B cell (primary cell): ENCODE results near the gene CEP89. TPM values are rescaled to one million over a fixed set of nuclear protein-coding genes. Genes with fewer than 3 reads are reported as not detected.

ENCODE experiments used
- ATAC-seq: fragments of 200-7000 bp; cut with Tn5 transposase; one replicate; pipeline ENCODE4 v1.10.0; 2021; ENCODE audit warnings: low read depth, mild to moderate bottlenecking, moderate number of reproducible peaks, moderate library complexity
- CTCF ChIA-PET: fragments of 350-600 bp; sonication (Branson Sonifier 250); formaldehyde crosslinking; loops from one replicate; lab custom pipeline; 2021; ENCODE audit warnings: antibody characterized with exemption, inconsistent platforms; lab: Charles Lee
- POLR2A ChIA-PET: fragments of 350-600 bp; sonication (Branson Sonifier 250); formaldehyde crosslinking; loops from one replicate; lab custom pipeline; 2021; ENCODE audit warnings: antibody characterized with exemption; lab: Charles Lee
- DNase-seq: peaks from one replicate; pipeline ENCODE4 v3.0.0; 2013
- H2AFZ ChIP-seq: 2 replicates; pipeline ENCODE4 v1.6.1; 2012; ENCODE audit warnings: mild to moderate bottlenecking, low read depth, low read length; ENCODE audit not compliant: insufficient read depth, poor library complexity, severe bottlenecking
- H3K27ac ChIP-seq, 2 donors: 1 replicate in 1 of 2; 2 replicates in 1 of 2; pipeline ENCODE4 v1.5.1; 2012 to 2013; ENCODE audit warnings: low read length in 2 of 2, mild to moderate bottlenecking in 2 of 2, moderate library complexity in 1 of 2
- H3K27me3 ChIP-seq, 4 experiments: fragments of 200-600 bp in 1 of 4; sonication (generic) in 1 of 4; replicated peaks in 1 of 4; 1 replicate in 2 of 4; 2 replicates in 2 of 4; pipeline versions ENCODE4 v1.6.1 to v1.7.0; 2013 to 2016; ENCODE audit warnings: low read length in 3 of 4, mild to moderate bottlenecking in 2 of 4, mixed read lengths in 1 of 4, moderate library complexity in 1 of 4; ENCODE audit not compliant: insufficient read depth in 4 of 4, control insufficient read depth in 3 of 4; ENCODE audit errors: control extremely low read depth in 1 of 4
- H3K36me3 ChIP-seq, 2 experiments: replicated peaks in 1 of 2; 1 replicate in 1 of 2; 2 replicates in 1 of 2; pipeline versions ENCODE4 v1.6.1 to v1.7.1; 2013; ENCODE audit warnings: low read length in 1 of 2; ENCODE audit not compliant: insufficient read depth in 2 of 2, control insufficient read depth in 1 of 2; ENCODE audit errors: control extremely low read depth in 1 of 2, extremely low read depth in 1 of 2
- H3K4me1 ChIP-seq, 2 donors: fragments of 200-600 bp in 1 of 2; sonication (generic) in 1 of 2; 1 replicate in 1 of 2; 2 replicates in 1 of 2; pipeline versions ENCODE4 v1.5.1 to v1.6.1; 2013 to 2017; ENCODE audit warnings: low read length in 2 of 2; ENCODE audit not compliant: control insufficient read depth in 2 of 2, insufficient read depth in 2 of 2
- H3K4me2 ChIP-seq: replicated peaks from 2 replicates; pipeline ENCODE3; 2012; ENCODE audit warnings: mild to moderate bottlenecking, low read depth, low read length; ENCODE audit not compliant: poor library complexity, severe bottlenecking
- H3K4me3 ChIP-seq, 5 experiments: fragments of 200-600 bp in 1 of 5; sonication (generic) in 1 of 5; 1 replicate in 3 of 5; 2 replicates in 2 of 5; pipeline versions ENCODE4 v1.5.1 to v1.7.0; 2011 to 2016; ENCODE audit warnings: low read length in 4 of 5, mild to moderate bottlenecking in 4 of 5, low read depth in 2 of 5, control low read depth in 1 of 5, moderate library complexity in 1 of 5; ENCODE audit not compliant: insufficient read depth in 1 of 5; ENCODE audit errors: control extremely low read depth in 1 of 5, extremely low read depth in 1 of 5
- H3K79me2 ChIP-seq: fragments of 200-600 bp; sonication (generic); one replicate; pipeline ENCODE4 v1.6.0; 2016; ENCODE audit warnings: low read length; ENCODE audit not compliant: control insufficient read depth, insufficient read depth
- H3K9ac ChIP-seq: fragments of 200-600 bp; sonication (generic); 2 replicates; pipeline ENCODE4 v1.6.1; 2017; ENCODE audit warnings: mild to moderate bottlenecking, low read length, moderate library complexity
- H3K9me3 ChIP-seq, 3 donors: one replicate each; pipeline versions ENCODE4 v1.6.1 to v1.7.1; 2013; ENCODE audit warnings: low read length in 2 of 3; ENCODE audit not compliant: control insufficient read depth in 2 of 3, insufficient read depth in 1 of 3; ENCODE audit errors: control extremely low read depth in 1 of 3
- H4K20me1 ChIP-seq: 2 replicates; pipeline ENCODE4 v1.6.0; 2012; ENCODE audit warnings: mild to moderate bottlenecking, low read length; ENCODE audit not compliant: insufficient read depth, control insufficient read depth, poor library complexity, severe bottlenecking
- H3K27ac Mint-ChIP-seq: one replicate; pipeline ENCODE4 v1.8.0; 2021; ENCODE audit warnings: mixed read lengths
- H3K27me3 Mint-ChIP-seq: one replicate; pipeline ENCODE4 v1.8.0; 2021; ENCODE audit warnings: mixed read lengths
- H3K4me1 Mint-ChIP-seq: one replicate; pipeline ENCODE4 v1.8.0; 2021; ENCODE audit warnings: mixed read lengths
- H3K4me3 Mint-ChIP-seq: one replicate; pipeline ENCODE4 v1.8.0; 2021; ENCODE audit warnings: mixed read lengths
- H3K9me3 Mint-ChIP-seq: one replicate; pipeline ENCODE4 v1.8.0; 2022; ENCODE audit warnings: mixed read lengths; ENCODE audit not compliant: insufficient read depth
- EZH2 ChIP-seq: IDR thresholded peaks from 2 replicates; pipeline ENCODE4 v1.6.1; 2012; ENCODE audit warnings: borderline replicate concordance, low read depth, mild to moderate bottlenecking, moderate library complexity, low read length; ENCODE audit not compliant: insufficient read depth, poor library complexity, severe bottlenecking
- WGBS: methylation state at CpG from one replicate; pipeline ENCODE4 v1.1.5; 2013; ENCODE audit warnings: missing lambda C conversion rate; ENCODE audit not compliant: insufficient coverage; 5-methylcytosine and 5-hydroxymethylcytosine counted together
- intact Hi-C: fragments of 100-400 bp; cut with micrococcal nuclease; formaldehyde crosslinking; loops from one replicate; pipeline ENCODE4 v1.10.0; 2022
- polyA plus RNA-seq: library from polyadenylated mRNA; depleted of rRNA; stranded (reverse); fragments of >200 nt; gene quantifications from 2 replicates; pipeline ENCODE4 v1.2.3, GENCODE V29; 2012
- total RNA-seq, 2 donors: library from RNA; stranded (reverse); fragments of 120-200 nt in 1 of 2; gene quantifications; 1 replicate in 1 of 2; 2 replicates in 1 of 2; pipeline versions ENCODE4 v1.2.3 to v1.2.4, GENCODE V29; 2013 to 2022
- TF ChIP-seq, protein P1 (sequence below): fragments of 200-600 bp; IDR thresholded peaks from one replicate; pipeline ENCODE4 v1.8.0; 2022; ENCODE audit warnings: antibody characterized with exemption, mild to moderate bottlenecking

The CEP89 gene
- total and polyA plus RNA-seq, 2 donors (not counting 1 experiment from before 2014, with no cell fraction given), result 10.2 to 38.6 TPM

DNA sequence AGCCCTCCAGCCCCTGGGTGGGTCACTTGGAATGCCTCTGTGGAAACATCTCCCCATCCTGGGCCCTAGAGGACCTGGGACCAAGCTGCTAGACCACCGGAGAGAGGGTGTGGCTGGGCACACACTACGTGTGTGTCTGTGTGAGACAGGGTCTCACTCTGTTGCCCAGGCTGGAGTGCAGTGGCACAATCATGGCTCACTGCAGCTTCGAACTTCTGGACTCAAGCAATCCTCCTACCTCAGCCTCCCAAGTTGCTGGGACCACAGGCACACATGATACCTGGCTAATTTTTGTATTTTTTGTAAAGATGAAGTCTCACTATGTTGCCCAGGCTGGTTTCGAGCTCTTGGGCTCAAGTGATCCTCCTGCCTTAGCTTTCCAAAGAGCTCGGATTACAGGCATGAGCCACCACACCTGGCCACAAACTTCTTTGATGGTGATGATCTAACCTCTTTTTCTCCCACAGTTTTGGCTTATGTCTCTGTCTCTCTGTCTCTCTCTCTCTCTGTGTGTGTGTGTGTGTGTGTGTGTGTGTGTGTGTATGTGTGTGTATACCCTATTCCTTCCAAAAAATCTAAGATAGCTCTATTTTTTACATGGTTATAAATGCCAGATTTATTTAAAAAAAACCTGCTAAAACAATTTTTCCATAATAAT, 70.1 kb downstream of the CEP89 start:
- H3K79me2 ChIP-seq, result no peaks in the 10 kb centered on the region
- ChIA-PET POLR2A (interaction anchor here (0.7 kb wide), 1 partner anchor 44 kb away, joined by 3 read pairs; no protein-coding TSS in a partner anchor), CTCF (no interaction called here)
- peaks cover 3% of the 10 kb centered on the region in 2 experiments for H3K36me3 ChIP-seq
- no peak overlapping the region for H3K27ac ChIP-seq
- Mint-ChIP-seq H3K27me3 (no peaks in the 10 kb centered on the region), H3K27ac (no peak overlapping the region), H3K9me3 (peaks cover 4% of the 10 kb centered on the region), H3K4me3 (no peak overlapping the region), H3K4me1 (peaks cover 4% of the 10 kb centered on the region)
- no peak overlapping the region for H3K9ac ChIP-seq
- H3K9me3 ChIP-seq, result peaks cover 0 to 5% (median 4%) of the 10 kb centered on the region in 3 donors
- H3K27me3 ChIP-seq, result no peaks in the 10 kb centered on the region
- H4K20me1 ChIP-seq, result no peaks in the 10 kb centered on the region
- DNase-seq (no peak), ATAC-seq (no peak)
- WGBS, result 100% methylated on average over 2 of the region's 5 CpGs
- intact Hi-C loops, result no loop called here
- no peak overlapping the region for H2AFZ ChIP-seq
- H3K4me1 ChIP-seq, result no peaks in the 10 kb centered on the region
- H3K4me3 ChIP-seq, result no peak overlapping the region
- no peak for TF ChIP-seq EZH2
- TF ChIP-seq, protein P1, sequence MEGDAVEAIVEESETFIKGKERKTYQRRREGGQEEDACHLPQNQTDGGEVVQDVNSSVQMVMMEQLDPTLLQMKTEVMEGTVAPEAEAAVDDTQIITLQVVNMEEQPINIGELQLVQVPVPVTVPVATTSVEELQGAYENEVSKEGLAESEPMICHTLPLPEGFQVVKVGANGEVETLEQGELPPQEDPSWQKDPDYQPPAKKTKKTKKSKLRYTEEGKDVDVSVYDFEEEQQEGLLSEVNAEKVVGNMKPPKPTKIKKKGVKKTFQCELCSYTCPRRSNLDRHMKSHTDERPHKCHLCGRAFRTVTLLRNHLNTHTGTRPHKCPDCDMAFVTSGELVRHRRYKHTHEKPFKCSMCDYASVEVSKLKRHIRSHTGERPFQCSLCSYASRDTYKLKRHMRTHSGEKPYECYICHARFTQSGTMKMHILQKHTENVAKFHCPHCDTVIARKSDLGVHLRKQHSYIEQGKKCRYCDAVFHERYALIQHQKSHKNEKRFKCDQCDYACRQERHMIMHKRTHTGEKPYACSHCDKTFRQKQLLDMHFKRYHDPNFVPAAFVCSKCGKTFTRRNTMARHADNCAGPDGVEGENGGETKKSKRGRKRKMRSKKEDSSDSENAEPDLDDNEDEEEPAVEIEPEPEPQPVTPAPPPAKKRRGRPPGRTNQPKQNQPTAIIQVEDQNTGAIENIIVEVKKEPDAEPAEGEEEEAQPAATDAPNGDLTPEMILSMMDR, result no peak
- H3K4me2 ChIP-seq, result no peak overlapping the region

GRCh38 chr19:32896516-32897214, 75.1 kb downstream of the CEP89 start:
- Histone ChIP-seq H3K4me3 (no peak overlapping the region), H4K20me1 (no peaks in the 10 kb centered on the region), H3K27ac (no peak overlapping the region), H3K4me1 (no peaks in the 10 kb centered on the region), H3K27me3 (no peaks in the 10 kb centered on the region), H3K36me3 (peaks cover 4 to 10% of the 10 kb centered on the region in 2 experiments), H3K79me2 (no peaks in the 10 kb centered on the region), H3K9me3 (peaks cover 3 to 19% (median 9%) of the 10 kb centered on the region in 3 donors), H2AFZ (no peak overlapping the region), H3K9ac (no peak overlapping the region), H3K4me2 (no peak overlapping the region)
- ATAC-seq (no peak), DNase-seq (no peak)
- peaks cover 12% of the 10 kb centered on the region for H3K4me1 Mint-ChIP-seq
- intact Hi-C loops, result no loop called here
- ChIA-PET CTCF (no interaction called here), POLR2A (no interaction called here)
- H3K27ac Mint-ChIP-seq, result no peak overlapping the region
- peaks cover 10% of the 10 kb centered on the region for H3K9me3 Mint-ChIP-seq
- H3K4me3 Mint-ChIP-seq, result no peak overlapping the region
- H3K27me3 Mint-ChIP-seq, result no peaks in the 10 kb centered on the region
- WGBS, result no CpG with 5 or more reads among the region's 1 CpG
- no peak for TF ChIP-seq EZH2
- TF ChIP-seq, protein P1, result no peak
